ENCODE results near the gene AUTS2.

DNA sequence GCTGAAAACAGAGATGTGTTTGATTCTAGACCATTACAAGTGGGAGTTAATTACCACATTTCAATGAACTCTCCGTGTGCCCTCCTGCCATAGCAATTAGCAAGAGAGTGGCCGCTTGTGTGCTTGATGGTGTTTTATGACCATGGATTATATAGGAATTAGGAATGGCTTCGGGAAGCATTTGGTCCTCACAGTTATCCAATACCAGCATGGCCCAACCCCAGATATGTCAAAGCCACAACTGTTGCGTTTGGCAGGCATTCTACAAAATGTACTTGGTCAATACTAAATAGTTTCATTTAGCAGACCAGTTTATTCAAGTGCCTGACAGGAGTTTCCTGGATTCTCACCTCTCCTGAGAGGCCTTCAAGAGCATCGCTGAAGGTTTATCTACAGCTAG, 1024.7 kb downstream of the AUTS2 start:
- TF ChIP-seq, protein P1, sequence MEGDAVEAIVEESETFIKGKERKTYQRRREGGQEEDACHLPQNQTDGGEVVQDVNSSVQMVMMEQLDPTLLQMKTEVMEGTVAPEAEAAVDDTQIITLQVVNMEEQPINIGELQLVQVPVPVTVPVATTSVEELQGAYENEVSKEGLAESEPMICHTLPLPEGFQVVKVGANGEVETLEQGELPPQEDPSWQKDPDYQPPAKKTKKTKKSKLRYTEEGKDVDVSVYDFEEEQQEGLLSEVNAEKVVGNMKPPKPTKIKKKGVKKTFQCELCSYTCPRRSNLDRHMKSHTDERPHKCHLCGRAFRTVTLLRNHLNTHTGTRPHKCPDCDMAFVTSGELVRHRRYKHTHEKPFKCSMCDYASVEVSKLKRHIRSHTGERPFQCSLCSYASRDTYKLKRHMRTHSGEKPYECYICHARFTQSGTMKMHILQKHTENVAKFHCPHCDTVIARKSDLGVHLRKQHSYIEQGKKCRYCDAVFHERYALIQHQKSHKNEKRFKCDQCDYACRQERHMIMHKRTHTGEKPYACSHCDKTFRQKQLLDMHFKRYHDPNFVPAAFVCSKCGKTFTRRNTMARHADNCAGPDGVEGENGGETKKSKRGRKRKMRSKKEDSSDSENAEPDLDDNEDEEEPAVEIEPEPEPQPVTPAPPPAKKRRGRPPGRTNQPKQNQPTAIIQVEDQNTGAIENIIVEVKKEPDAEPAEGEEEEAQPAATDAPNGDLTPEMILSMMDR (IDR thresholded peaks at IDR 0.05): no peak
- TF ChIP-seq, protein P2, sequence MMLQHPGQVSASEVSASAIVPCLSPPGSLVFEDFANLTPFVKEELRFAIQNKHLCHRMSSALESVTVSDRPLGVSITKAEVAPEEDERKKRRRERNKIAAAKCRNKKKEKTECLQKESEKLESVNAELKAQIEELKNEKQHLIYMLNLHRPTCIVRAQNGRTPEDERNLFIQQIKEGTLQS (CRISPR knock-in tag; conservative IDR thresholded peaks at IDR 0.05): no peak
- no peak for TF ChIP-seq FOXK1 (CRISPR knock-in tag; IDR thresholded peaks at IDR 0.05)
- TF ChIP-seq, protein P3, sequence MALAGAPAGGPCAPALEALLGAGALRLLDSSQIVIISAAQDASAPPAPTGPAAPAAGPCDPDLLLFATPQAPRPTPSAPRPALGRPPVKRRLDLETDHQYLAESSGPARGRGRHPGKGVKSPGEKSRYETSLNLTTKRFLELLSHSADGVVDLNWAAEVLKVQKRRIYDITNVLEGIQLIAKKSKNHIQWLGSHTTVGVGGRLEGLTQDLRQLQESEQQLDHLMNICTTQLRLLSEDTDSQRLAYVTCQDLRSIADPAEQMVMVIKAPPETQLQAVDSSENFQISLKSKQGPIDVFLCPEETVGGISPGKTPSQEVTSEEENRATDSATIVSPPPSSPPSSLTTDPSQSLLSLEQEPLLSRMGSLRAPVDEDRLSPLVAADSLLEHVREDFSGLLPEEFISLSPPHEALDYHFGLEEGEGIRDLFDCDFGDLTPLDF (CRISPR knock-in tag; IDR thresholded peaks at IDR 0.05): no peak
